SHP77 (cell line): ENCODE measurements around the gene LDLRAD4.
"Not testable (repeated sequence)": the region's sequence is repeated elsewhere in the genome, so short reads cannot be mapped to it uniquely, and the experiment has no call there.

Experiments used
- DNase-seq, 2 experiments: peaks; one replicate each; lab custom pipeline; 2025; lab: John Stamatoyannopoulos, UW

Gene LDLRAD4

DNA sequence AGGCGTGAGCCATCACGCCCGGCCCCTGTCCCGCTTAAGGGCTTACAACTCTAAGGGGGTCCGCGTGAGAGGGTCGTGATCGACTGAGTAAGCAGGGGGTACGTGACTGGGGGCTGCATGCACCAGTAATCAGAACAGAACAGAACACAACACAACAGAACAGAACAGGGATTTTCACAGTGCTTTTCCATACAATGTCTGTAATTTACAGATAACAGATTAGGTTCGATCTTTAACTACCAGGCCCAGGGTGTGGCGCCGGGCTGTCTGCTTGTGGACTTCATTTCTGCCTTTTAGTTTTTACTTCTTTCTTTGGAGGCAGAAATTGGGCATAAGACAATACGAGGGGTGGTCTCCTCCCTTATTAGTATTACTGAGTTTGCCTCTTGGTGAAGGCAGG lies 458.8 kb downstream of the LDLRAD4 start:
- not testable (repeated sequence) for DNase-seq

DNA sequence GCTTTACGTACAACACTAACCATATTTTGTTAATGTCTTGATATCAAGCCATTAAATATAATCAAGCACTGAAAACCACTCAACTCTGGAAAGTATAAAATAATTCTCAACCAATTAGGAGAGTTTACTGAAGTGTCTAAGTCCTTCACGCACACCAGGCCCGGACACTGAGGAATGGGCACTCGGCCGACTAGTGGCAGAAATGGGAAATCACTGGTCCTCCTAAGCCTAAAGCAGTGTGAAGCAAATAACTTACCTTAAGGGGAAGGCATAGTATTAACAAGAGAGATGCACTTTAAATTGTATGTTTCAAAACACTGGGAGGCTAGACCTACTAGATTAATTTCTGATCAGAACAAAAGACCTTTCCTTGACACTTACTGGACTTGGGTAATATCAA lies 462.1 kb downstream of the LDLRAD4 start:
- DNase-seq = no peak

DNA sequence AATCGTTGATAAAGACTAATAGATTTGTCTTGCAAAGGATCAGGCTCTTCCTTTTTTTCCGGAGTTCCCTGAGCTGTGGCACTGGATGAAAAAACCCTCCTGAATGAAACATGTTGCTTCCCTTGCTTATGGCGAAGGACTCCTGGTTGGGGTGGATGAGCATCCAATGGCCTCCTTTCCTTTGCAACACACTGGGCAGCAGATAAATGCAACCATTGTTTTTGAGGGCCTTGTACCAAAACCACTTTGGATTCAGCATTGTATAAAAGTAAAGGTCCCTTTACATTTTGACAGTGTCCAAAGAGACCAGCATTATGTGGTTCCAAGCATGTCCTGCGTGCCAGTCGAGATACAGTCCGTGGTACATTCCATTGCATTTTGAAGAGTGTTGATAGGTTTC lies 463.1 kb downstream of the LDLRAD4 start:
- no peak for DNase-seq

DNA sequence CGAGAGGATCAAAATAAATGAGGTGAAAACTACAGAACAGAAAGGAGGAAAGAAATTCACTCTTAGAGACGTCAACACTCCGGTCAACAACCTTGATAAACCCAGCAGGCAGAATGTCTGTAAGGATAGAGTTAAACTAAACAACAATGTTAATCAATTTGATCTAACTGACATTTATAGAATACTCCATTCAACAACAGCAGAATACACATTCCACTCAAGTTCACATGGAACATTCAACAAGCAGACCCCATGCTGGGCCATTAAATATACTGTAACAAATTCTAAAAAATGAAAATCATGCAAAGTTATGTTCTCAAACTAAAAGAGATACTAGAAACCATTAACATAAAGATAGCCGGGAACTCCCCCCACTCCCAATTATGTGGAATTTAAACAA lies 466.0 kb downstream of the LDLRAD4 start:
- no peak for DNase-seq

DNA sequence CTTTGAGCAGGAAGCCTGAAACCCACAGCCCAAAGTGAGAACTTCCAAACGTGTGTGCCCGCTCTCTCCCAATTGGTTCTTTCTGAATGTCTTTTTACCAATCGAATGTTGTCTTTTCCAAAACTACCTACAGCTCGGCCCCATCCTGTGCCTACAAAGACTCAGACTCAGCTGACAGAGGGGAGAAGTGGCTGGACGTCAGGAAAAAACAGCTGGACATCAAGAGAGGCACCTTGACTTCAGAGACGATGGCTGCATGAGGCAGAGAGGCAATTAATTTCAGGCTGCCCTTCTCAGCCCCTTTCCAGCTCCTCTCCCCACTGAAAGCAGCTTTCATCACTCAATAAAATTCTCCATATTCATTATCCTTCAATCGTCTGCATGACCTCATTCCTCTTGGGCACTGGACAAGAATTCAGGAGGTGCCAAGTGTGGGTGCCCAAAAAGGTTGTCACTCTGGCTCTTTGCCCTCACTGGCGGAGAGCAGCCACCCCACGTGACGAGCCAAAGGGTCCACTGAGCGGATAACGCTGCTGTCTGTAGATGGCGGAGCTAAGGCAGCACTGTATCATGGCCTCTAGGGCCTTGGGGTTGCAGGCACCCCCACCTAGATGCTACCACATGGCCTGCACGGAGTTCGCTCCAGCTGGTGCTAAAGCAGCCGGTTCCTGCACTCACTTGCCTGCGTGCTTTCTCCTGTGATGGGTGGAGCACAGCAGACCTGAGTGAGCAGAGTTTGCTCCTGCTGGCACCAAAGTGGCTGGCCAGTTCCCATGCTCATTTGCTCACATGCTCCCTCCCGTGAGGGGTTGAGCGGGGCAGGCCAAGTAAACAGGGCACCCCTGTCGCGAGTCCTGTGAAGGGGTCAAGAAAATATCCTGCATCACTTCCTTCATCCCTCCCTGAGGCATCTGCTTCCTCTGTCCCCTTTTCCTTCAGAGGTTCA lies 469.9 kb downstream of the LDLRAD4 start:
- DNase-seq = no peak

- DNase-seq = not testable (repeated sequence)
Measured at GRCh38 chr18:13690060-13690459, 471.5 kb downstream of the LDLRAD4 start.

- not testable (repeated sequence) for DNase-seq
Measured at GRCh38 chr18:13695337-13695736, 476.8 kb downstream of the LDLRAD4 start.

DNA sequence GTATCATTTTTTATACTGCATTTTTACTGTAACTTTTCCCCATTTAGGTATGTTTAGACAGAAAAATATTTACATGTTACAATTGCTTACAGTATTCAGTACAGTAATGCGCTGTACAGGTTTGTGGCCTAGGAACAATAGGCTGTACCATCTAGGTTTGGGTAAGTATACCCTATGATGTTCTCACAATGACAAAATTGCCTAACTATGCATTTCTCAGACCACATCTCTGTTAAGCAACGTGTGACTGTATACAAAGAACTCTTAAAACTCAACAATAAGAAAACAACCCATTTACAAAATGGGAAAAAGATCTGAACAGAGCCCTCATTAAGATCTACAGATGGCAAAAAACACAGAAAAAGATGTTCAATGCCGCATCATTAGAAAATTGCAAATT lies 478.4 kb downstream of the LDLRAD4 start:
- no peak for DNase-seq

DNA sequence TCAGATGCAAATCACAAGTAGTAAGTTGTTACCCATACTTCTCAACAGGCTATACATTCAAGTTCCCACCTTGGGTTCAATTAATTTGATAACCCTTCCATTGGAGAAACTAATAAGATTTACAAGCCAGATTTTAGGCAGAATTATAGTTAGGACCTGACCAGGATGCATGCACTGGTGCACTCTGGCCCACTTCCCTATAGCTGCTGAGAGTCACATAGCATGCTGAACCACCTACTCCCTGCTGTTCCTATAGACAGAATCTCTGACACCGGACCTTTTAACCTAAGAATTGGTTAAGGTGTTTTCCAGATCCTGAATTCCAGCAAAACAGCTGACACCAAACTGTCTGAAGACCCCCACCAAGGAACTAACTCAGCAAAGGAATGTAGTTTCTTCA lies 481.6 kb downstream of the LDLRAD4 start:
- DNase-seq = no peak
